ENCODE results near the gene MRPS30.

Gene MRPS30

DNA sequence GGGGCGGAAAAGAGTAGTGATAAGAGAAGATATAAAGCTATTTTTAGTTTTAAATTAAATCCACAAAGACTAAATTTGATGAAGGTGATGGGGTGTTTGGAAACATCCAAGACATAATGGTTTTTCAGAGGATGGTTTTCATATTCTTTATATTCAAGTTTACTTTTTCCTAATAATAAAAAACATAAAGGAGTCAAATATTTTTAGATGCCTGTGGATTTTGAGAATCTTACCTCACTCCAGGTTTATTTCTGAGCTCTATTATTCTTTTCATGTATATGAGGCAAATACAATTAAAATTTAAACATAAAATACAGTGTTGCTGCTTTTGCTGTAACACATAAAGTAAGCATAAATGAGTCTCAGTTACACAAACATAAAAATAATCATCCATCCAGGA lies 22.2 kb downstream of the MRPS30 start:
- no peaks in the 10 kb centered on the region for H3K36me3 ChIP-seq (ENCODE audit: control insufficient read depth, insufficient read depth, low read length)
- no peaks in the 10 kb centered on the region for H3K27me3 ChIP-seq (ENCODE audit: control insufficient read depth, insufficient read depth, low read length)
- H3K9ac ChIP-seq (ENCODE audit: low read length) = no peak overlapping the region
- no peaks in the 10 kb centered on the region for H3K4me1 ChIP-seq (ENCODE audit: control insufficient read depth, insufficient read depth, low read length)
- H3K9me3 ChIP-seq (ENCODE audit: control insufficient read depth, low read length) = no peaks in the 10 kb centered on the region
- no peak overlapping the region for H3K4me3 ChIP-seq (ENCODE audit: low read length)

DNA sequence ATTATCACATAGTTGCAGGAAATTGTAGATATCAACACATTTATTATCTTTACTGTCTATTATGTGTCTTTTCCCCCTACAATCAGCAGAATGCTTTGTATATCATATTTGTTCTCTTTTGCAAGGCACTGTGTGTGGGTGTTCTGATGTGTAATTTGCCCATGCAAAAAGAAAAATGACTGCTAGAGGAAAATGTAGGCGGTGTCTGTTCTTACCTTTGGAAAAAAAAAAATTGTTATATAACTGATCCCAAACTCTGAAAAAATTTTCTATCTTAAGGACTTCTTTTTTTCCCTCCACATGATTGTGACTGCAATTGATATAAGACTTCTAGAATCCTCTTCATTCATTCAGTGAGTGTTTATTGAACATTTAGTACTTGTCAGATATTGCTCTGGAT lies 24.5 kb downstream of the MRPS30 start:
- H3K9ac ChIP-seq (ENCODE audit: low read length) = no peak overlapping the region
- no peaks in the 10 kb centered on the region for H3K4me1 ChIP-seq (ENCODE audit: control insufficient read depth, insufficient read depth, low read length)
- H3K4me3 ChIP-seq (ENCODE audit: low read length) = no peak overlapping the region
- H3K27me3 ChIP-seq (ENCODE audit: control insufficient read depth, insufficient read depth, low read length) = no peaks in the 10 kb centered on the region
- H3K9me3 ChIP-seq (ENCODE audit: control insufficient read depth, low read length) = no peaks in the 10 kb centered on the region
- no peaks in the 10 kb centered on the region for H3K36me3 ChIP-seq (ENCODE audit: control insufficient read depth, insufficient read depth, low read length)

DNA sequence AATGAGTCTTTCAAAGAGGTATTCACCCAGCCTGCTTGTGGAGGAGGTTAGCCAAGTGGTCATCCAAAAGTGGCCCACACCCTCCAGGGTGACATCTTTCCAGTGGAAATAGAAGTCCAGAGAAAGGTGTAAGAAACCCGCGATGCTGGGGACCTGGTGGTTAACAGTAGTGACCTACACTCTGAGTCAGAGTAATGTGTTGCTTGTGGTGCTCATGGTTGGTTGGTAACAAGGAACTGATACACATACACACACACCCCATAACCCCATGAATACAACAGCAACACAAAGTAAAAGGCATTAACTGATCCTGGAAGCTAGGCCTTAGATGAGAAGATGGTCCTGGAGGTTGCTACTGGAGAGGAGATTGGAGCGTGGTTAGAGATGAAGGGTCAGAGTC lies 26.9 kb downstream of the MRPS30 start:
- Histone ChIP-seq H3K9me3 (ENCODE audit: control insufficient read depth, low read length) (no peaks in the 10 kb centered on the region), H3K4me3 (ENCODE audit: low read length) (no peak overlapping the region), H3K36me3 (ENCODE audit: control insufficient read depth, insufficient read depth, low read length) (no peaks in the 10 kb centered on the region), H3K9ac (ENCODE audit: low read length) (no peak overlapping the region), H3K4me1 (ENCODE audit: control insufficient read depth, insufficient read depth, low read length) (no peaks in the 10 kb centered on the region), H3K27me3 (ENCODE audit: control insufficient read depth, insufficient read depth, low read length) (no peaks in the 10 kb centered on the region)

DNA sequence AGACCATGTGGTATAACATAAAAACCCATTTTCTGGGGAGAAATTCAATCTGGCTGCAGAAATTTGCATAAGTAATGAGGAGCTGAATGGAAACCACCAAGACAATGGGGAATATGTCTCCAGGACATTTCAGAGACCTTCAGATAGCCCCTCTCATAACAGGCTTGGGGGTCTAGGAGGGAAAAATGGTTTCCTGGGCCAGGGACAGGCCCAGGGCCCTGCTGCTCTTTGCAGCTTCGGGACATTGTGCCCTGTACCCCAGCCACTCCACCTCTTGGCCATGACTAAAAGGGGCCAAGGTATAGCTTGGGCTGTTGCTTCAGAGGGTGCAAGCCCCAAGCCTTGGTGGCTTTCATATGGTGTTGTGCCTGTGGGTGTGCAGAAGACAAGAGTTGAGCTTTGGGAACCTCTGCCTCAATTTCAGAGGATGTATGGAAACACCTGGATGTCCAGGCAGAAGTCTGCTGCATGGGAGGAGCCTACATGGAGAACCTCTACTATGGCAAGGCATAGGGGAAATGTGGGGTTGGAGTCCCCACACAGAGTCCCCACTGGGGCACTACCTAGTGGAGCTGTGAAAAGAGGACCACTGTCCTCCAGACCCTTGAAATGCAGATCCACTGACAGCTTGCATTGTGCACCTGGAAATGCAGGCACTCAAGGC lies 30.4 kb downstream of the MRPS30 start:
- Histone ChIP-seq H3K36me3 (ENCODE audit: control insufficient read depth, insufficient read depth, low read length) (no peaks in the 10 kb centered on the region), H3K4me1 (ENCODE audit: control insufficient read depth, insufficient read depth, low read length) (no peaks in the 10 kb centered on the region), H3K27me3 (ENCODE audit: control insufficient read depth, insufficient read depth, low read length) (no peaks in the 10 kb centered on the region), H3K9me3 (ENCODE audit: control insufficient read depth, low read length) (no peaks in the 10 kb centered on the region), H3K9ac (ENCODE audit: low read length) (no peak overlapping the region), H3K4me3 (ENCODE audit: low read length) (no peak overlapping the region)

DNA sequence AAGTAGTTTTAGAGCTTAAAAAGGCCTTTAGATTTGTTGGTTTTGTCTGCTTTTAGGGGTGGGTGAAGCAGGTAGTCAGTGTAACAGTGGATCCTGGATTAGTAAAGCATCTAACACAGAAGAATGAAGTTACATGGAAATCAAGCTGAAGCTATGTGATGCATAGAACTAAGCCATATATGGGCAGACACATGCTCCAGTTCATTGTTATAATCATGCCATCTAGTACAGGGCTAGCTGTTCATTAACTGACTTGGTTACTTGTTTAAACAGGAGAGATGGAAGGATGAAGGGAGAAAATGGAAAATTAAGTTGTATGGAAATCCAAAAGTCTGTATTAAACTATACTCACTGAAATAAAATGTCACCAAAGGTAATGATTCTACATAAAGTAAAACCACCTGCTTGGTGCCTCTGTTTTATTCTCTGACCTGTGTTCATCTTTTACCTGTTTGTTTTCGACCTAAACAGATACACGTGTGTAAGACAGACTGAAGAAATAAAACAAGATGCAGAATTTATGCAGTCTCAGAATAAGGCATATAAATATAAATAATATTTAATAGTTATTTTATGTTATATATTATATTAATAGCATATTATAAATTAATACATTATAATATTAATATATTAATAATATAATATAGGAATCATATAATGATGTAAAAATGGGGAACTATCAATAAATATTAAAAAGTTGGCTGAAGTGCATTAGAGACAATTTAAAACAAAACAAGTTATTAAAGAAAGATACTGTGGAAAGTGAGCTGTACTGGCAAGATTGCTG lies 33.9 kb downstream of the MRPS30 start:
- Histone ChIP-seq H3K9ac (ENCODE audit: low read length) (no peak overlapping the region), H3K9me3 (ENCODE audit: control insufficient read depth, low read length) (no peaks in the 10 kb centered on the region), H3K4me3 (ENCODE audit: low read length) (no peak overlapping the region), H3K4me1 (ENCODE audit: control insufficient read depth, insufficient read depth, low read length) (no peaks in the 10 kb centered on the region), H3K27me3 (ENCODE audit: control insufficient read depth, insufficient read depth, low read length) (no peaks in the 10 kb centered on the region), H3K36me3 (ENCODE audit: control insufficient read depth, insufficient read depth, low read length) (no peaks in the 10 kb centered on the region)

DNA sequence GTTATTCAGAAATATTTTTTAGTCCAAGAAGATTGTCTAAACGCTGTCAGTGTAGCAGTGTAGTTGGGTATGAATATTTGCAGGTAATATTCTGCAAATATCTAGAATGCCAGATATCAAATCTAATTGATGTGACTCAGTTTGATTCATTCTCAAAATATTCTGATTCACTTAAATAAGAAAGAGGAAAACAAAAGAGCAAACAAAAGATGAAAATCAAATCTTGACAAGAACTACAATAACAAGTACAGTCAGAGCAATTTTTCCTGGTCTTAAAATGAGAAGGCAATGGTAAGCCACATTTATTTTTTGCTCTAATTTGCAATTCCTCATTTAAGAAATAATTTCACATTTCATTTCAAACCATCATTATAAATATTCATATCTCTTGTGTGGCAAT lies 36.0 kb downstream of the MRPS30 start:
- Histone ChIP-seq H3K9ac (ENCODE audit: low read length) (no peak overlapping the region), H3K36me3 (ENCODE audit: control insufficient read depth, insufficient read depth, low read length) (no peaks in the 10 kb centered on the region), H3K27me3 (ENCODE audit: control insufficient read depth, insufficient read depth, low read length) (no peaks in the 10 kb centered on the region), H3K4me1 (ENCODE audit: control insufficient read depth, insufficient read depth, low read length) (no peaks in the 10 kb centered on the region), H3K4me3 (ENCODE audit: low read length) (no peak overlapping the region), H3K9me3 (ENCODE audit: control insufficient read depth, low read length) (no peaks in the 10 kb centered on the region)

DNA sequence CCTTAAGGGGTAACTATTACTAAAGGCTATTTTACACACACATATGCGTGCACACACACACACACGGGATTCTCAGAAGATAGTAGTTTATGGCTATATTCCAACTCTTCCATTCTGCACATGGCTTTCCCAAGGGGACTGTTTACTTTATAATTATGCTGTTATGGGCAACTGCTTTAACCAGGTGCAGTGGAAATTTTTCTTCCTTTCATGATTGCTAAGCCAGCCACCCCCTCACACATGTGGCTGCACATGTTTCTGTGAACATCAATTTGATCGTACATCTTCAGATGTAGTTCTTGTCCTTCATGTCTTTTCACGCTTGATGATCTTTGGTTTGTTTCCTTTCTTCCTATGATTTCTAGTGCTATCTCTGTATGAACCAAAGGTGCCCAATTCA lies 37.0 kb downstream of the MRPS30 start:
- Histone ChIP-seq H3K27me3 (ENCODE audit: control insufficient read depth, insufficient read depth, low read length) (no peaks in the 10 kb centered on the region), H3K4me1 (ENCODE audit: control insufficient read depth, insufficient read depth, low read length) (no peaks in the 10 kb centered on the region), H3K36me3 (ENCODE audit: control insufficient read depth, insufficient read depth, low read length) (no peaks in the 10 kb centered on the region), H3K9ac (ENCODE audit: low read length) (no peak overlapping the region), H3K9me3 (ENCODE audit: control insufficient read depth, low read length) (no peaks in the 10 kb centered on the region), H3K4me3 (ENCODE audit: low read length) (no peak overlapping the region)

DNA sequence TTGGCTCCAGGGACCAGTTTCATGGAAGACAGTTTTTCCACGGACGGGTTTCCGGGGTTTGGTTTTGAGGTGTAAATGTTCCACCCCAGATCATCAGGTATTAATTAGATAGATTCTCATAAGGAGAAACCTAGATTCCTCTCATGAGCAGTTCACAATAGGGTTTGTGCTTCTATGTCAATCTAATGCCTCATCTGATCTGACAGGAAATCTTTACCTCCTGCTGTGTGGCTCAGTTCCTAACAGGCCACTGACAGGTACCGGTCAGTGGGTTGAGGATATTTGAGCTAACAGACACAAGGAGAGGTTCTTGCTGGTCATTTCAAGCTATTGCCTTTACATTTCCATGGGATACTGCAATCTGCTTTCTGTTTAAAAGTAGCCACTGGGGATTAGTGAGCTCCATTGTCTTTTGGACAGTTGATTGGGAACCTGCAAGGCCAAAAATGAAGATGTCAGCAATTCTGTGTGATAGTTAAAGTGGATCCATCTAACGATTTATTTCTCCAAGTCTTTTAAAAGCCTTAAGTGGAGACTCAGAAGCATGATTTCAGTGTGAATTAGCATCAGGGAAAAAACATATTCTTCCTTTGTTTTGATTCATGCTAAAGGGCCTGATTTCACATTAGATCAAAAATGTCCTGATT lies 38.6 kb downstream of the MRPS30 start:
- Histone ChIP-seq H3K9ac (ENCODE audit: low read length) (no peak overlapping the region), H3K9me3 (ENCODE audit: control insufficient read depth, low read length) (no peaks in the 10 kb centered on the region), H3K4me1 (ENCODE audit: control insufficient read depth, insufficient read depth, low read length) (no peaks in the 10 kb centered on the region), H3K27me3 (ENCODE audit: control insufficient read depth, insufficient read depth, low read length) (no peaks in the 10 kb centered on the region), H3K36me3 (ENCODE audit: control insufficient read depth, insufficient read depth, low read length) (no peaks in the 10 kb centered on the region), H3K4me3 (ENCODE audit: low read length) (no peak overlapping the region)

DNA sequence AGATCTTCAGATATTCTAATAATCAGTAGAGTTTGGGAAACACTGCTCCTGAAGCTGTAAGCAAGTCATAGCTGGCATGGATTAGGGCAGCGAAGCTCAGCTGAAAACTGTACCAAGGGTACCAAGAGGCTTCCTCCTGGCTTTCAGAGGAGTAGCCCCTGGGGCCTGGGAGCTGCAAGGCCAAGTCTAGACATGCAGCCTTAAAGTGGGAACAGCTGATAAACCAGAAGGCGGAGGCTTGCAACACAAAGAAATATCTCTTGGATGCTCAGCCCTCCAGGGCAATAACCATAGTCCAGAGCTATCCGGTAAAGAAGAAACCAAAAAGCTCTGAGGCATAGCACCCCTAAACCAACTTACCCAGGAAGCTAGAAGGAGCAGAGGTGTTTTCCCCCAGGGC lies 51.5 kb downstream of the MRPS30 start:
- Histone ChIP-seq H3K9ac (ENCODE audit: low read length) (no peak overlapping the region), H3K4me3 (ENCODE audit: low read length) (no peak overlapping the region), H3K9me3 (ENCODE audit: control insufficient read depth, low read length) (no peaks in the 10 kb centered on the region), H3K4me1 (ENCODE audit: control insufficient read depth, insufficient read depth, low read length) (no peaks in the 10 kb centered on the region), H3K27me3 (ENCODE audit: control insufficient read depth, insufficient read depth, low read length) (no peaks in the 10 kb centered on the region), H3K36me3 (ENCODE audit: control insufficient read depth, insufficient read depth, low read length) (no peaks in the 10 kb centered on the region)

DNA sequence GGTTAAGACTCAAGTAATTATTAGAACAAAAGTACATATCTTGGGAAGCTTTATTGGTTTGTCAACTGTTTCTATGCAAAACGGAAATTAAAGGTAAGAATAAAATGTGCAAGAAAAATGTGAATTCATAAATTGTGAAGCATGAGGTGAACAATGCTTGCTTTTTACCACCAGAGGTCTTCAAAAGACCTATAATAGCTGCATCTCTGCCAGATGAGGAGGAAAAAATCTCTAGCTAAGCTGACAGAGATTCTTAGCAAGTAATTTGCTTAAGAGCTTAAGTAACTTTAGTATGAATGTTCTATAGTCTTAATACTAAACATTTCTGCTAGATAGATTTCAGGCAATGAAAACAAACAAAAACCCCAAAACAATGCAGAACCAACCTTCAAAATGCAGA lies 54.1 kb downstream of the MRPS30 start:
- no peak overlapping the region for H3K9ac ChIP-seq (ENCODE audit: low read length)
- H3K27me3 ChIP-seq (ENCODE audit: control insufficient read depth, insufficient read depth, low read length) = no peaks in the 10 kb centered on the region
- no peaks in the 10 kb centered on the region for H3K4me1 ChIP-seq (ENCODE audit: control insufficient read depth, insufficient read depth, low read length)
- no peaks in the 10 kb centered on the region for H3K9me3 ChIP-seq (ENCODE audit: control insufficient read depth, low read length)
- H3K36me3 ChIP-seq (ENCODE audit: control insufficient read depth, insufficient read depth, low read length) = no peaks in the 10 kb centered on the region
- no peak overlapping the region for H3K4me3 ChIP-seq (ENCODE audit: low read length)
